SH-SY5Y (cell line): Measurements from ENCODE around the gene CLOCK.

ENCODE experiments used
- GATA2 ChIP-seq: IDR thresholded peaks from 2 replicates; pipeline ENCODE4 v1.6.1; 2011; ENCODE audit warnings: mild to moderate bottlenecking, low read depth, low read length
- GATA3 ChIP-seq: IDR thresholded peaks from 2 replicates; pipeline ENCODE4 v1.6.1; 2011; ENCODE audit warnings: low read depth, mild to moderate bottlenecking, low read length, moderate library complexity

DNA sequence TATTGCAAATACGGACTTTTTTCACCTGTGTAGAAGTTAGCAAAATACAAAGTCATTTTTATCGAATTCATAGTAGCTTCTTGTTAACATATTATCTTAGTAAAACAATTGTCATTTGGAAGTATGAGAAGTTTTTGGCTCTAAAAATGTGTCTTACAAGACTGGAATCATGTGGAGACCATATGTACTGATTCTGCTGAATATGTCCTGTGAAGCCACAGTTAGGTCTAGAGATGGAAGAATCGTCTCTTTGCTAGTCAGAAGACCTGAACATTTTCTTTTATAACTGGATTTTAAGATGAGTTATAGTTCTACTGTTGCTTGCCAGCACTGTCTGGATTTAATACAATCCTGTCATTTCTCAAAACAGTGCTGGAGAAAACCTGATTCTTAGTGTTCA, 121.9 kb downstream of the CLOCK start:
- TF ChIP-seq GATA3 (no peak), GATA2 (no peak)
